Fibroblast of pulmonary artery (primary cell): ENCODE results near the gene DNM1L.

ENCODE experiments used
- DNase-seq: peaks from one replicate; pipeline ENCODE4 v3.0.0-alpha.2; 2010; ENCODE audit warnings: low read depth
- H3K4me3 ChIP-seq: replicated peaks from 2 replicates; pipeline ENCODE4 v1.5.1; 2011; ENCODE audit warnings: low read depth, mild to moderate bottlenecking, control low read depth, low read length, moderate library complexity
- TF ChIP-seq, protein P1 (sequence below): IDR thresholded peaks from 2 replicates; pipeline ENCODE4 v1.5.1; 2011; ENCODE audit warnings: mild to moderate bottlenecking, control low read depth, low read length, inconsistent platforms; ENCODE audit errors: missing control alignments

Gene DNM1L

GRCh38 chr12:32765906-32766305 lies 86.8 kb downstream of the DNM1L start:
- TF ChIP-seq, protein P1, sequence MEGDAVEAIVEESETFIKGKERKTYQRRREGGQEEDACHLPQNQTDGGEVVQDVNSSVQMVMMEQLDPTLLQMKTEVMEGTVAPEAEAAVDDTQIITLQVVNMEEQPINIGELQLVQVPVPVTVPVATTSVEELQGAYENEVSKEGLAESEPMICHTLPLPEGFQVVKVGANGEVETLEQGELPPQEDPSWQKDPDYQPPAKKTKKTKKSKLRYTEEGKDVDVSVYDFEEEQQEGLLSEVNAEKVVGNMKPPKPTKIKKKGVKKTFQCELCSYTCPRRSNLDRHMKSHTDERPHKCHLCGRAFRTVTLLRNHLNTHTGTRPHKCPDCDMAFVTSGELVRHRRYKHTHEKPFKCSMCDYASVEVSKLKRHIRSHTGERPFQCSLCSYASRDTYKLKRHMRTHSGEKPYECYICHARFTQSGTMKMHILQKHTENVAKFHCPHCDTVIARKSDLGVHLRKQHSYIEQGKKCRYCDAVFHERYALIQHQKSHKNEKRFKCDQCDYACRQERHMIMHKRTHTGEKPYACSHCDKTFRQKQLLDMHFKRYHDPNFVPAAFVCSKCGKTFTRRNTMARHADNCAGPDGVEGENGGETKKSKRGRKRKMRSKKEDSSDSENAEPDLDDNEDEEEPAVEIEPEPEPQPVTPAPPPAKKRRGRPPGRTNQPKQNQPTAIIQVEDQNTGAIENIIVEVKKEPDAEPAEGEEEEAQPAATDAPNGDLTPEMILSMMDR = no peak

GRCh38 chr12:32768518-32768917 lies 89.4 kb downstream of the DNM1L start:
- TF ChIP-seq, protein P1 = no peak
- DNase-seq = no peak
- H3K4me3 ChIP-seq = no peak overlapping the region

More at GRCh38 chr12:32765906-32766305, 86.8 kb downstream of the DNM1L start:
- H3K4me3 ChIP-seq = no peak overlapping the region
- DNase-seq = no peak

DNA sequence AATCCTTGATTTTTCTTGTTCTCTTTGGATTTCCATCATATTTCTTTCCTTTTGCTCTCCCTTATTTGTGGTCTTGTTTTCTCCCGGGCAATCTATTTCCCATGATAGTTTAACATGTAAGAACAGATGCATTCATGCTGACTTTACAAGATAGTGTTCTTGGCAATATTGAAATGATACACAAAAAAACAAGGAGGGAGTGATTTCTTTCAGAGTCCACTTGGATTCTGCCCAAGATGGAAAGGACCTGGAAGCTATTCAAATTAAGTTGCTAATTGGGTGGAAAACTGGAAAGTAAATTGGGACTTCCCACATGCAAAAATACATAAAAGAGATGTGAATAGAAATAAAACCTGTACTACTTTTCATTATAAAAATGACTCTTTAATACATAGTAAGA lies 91.0 kb downstream of the DNM1L start:
- TF ChIP-seq, protein P1 = no peak
- DNase-seq = no peak
- no peak overlapping the region for H3K4me3 ChIP-seq

DNA sequence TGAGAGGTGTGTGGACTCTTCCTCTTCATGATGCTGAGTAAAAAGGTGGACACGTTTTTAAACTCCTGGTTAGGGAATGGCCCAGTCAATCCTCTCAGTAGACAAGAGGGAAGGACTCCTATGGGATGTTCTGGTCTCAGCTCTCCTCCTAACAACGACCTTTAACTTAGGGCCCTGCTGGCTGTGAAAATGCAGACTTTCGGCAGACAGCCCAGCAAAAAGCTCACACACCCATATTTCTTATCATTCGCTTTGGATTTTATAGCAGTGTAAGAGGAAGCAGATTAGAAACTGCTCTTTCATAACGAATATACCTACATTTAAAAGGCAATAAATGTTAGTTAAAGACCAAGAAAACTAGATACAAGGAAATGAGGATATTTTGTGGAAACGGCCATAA lies 94.6 kb downstream of the DNM1L start:
- H3K4me3 ChIP-seq = no peak overlapping the region
- DNase-seq = no peak
- TF ChIP-seq, protein P1 = no peak

- TF ChIP-seq, protein P1 = no peak
- DNase-seq = no peak
- H3K4me3 ChIP-seq = no peak overlapping the region
Measured at GRCh38 chr12:32776258-32776657, 97.2 kb downstream of the DNM1L start.

DNA sequence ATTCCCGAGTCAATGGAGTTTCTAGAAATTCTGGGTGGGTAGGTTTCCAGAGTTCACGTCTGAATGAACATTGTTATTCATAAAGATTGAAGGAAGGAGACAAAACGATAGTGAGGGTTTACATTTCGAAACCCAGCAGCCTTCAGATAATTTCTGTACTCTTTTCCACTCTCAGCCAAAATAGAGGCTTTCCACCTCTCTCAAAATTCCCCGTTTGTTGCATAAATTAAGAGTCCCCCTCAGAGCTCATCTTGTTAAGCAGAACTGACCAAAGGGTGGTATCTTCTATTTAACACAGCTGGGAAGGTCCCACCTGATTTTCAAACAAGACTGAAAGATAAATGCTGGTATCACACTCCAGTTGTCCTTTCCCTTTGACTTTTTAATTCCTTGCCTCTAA lies 98.1 kb downstream of the DNM1L start:
- DNase-seq = no peak
- no peak overlapping the region for H3K4me3 ChIP-seq
- TF ChIP-seq, protein P1 = no peak

DNA sequence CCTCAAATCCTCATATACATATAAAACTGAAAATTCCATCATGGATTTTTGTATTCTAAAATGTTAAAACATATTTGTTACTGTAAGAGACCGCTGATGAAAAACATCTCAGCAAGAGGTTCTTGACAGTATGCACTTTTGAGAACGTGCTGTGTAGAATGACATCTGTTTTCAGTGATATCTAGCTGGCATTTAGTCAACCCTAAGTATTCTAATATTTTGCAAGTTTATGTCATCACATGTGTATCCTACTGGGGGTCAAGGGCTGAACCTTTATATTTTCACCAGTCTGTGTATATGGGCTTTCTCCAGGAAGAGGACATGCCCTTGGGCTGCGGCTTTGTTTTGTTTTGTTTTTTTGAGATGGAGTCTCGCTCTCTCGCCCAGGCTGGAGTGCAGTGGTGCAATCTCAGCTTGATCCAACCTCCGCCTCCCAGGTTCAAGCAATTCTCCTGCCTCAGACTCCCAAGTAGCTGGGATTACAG lies 98.6 kb downstream of the DNM1L start:
- H3K4me3 ChIP-seq = no peak overlapping the region
- DNase-seq = peak; percentile 5
- TF ChIP-seq, protein P1 = no peak
